ENCODE data around the gene SCUBE3. TPM values are rescaled to one million over a fixed set of nuclear protein-coding genes. Genes with fewer than 3 reads are reported as not detected.

Gene SCUBE3
- total RNA-seq, 1 donor from 2014 or later, result 1.2 TPM

DNA sequence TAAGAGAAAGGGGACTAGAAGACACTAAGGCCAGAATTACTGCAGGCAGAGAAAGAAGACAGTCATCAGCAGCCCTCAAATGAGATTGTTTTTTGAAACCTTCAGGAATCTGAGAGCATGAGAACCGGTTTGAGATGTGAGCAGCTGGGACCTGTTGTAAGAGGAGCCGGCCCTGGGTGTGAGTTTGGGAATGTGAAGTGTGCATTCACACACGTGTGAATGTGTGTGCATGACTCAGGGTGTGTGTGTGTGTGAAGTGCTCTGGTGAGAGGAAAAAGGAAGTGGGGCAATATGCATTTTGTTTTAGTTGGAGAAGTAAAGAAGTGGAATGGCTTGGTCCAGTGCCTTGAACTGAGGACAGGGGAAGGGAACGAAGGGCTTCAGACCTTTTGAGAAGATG is 4.3 kb downstream of the SCUBE3 start:
- DNase-seq (ENCODE audit: low spot score), result no peak
- Mint-ChIP-seq H3K27ac (ENCODE audit: unreplicated experiment) (no peak overlapping the region), H3K27me3 (ENCODE audit: unreplicated experiment) (peaks cover 11% of the 10 kb centered on the region), H3K9me3 (ENCODE audit: unreplicated experiment) (no peaks in the 10 kb centered on the region), H3K4me1 (ENCODE audit: unreplicated experiment) (peaks cover 36% of the 10 kb centered on the region), H3K36me3 (ENCODE audit: low read depth, unreplicated experiment) (no peaks in the 10 kb centered on the region), H3K4me3 (ENCODE audit: unreplicated experiment) (peak overlapping the region; percentile 21)
- TF ChIP-seq, protein P1, sequence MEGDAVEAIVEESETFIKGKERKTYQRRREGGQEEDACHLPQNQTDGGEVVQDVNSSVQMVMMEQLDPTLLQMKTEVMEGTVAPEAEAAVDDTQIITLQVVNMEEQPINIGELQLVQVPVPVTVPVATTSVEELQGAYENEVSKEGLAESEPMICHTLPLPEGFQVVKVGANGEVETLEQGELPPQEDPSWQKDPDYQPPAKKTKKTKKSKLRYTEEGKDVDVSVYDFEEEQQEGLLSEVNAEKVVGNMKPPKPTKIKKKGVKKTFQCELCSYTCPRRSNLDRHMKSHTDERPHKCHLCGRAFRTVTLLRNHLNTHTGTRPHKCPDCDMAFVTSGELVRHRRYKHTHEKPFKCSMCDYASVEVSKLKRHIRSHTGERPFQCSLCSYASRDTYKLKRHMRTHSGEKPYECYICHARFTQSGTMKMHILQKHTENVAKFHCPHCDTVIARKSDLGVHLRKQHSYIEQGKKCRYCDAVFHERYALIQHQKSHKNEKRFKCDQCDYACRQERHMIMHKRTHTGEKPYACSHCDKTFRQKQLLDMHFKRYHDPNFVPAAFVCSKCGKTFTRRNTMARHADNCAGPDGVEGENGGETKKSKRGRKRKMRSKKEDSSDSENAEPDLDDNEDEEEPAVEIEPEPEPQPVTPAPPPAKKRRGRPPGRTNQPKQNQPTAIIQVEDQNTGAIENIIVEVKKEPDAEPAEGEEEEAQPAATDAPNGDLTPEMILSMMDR (IDR thresholded peaks at IDR 0.05; ENCODE audit: unreplicated experiment), result no peak

DNA sequence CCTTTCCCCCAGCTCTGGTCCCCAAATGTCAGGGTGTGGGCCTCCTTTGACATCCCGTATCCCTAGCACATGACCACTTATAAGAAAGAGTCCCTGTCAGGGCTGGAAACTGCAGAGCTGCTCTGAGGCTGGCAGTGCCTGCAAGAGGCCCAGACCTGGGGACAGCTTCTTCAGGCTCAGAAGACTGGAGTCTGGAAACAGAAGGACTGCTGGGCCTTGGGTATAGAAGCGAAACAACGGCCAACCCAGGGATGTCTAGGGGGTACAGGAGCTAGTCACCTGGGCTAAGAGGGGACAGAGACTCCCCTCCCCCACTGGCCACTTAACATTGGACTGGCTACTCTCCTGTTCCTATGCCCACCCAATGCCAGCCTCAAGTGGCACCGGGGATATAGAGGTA is 4.7 kb downstream of the SCUBE3 start:
- Mint-ChIP-seq H3K27ac (ENCODE audit: unreplicated experiment) (no peak overlapping the region), H3K4me3 (ENCODE audit: unreplicated experiment) (no peak overlapping the region), H3K36me3 (ENCODE audit: low read depth, unreplicated experiment) (no peaks in the 10 kb centered on the region), H3K9me3 (ENCODE audit: unreplicated experiment) (no peaks in the 10 kb centered on the region), H3K4me1 (ENCODE audit: unreplicated experiment) (peaks cover 32% of the 10 kb centered on the region), H3K27me3 (ENCODE audit: unreplicated experiment) (peaks cover 8% of the 10 kb centered on the region)
- DNase-seq (ENCODE audit: low spot score), result no peak
- TF ChIP-seq, protein P1 (IDR thresholded peaks at IDR 0.05; ENCODE audit: unreplicated experiment), result no peak

DNA sequence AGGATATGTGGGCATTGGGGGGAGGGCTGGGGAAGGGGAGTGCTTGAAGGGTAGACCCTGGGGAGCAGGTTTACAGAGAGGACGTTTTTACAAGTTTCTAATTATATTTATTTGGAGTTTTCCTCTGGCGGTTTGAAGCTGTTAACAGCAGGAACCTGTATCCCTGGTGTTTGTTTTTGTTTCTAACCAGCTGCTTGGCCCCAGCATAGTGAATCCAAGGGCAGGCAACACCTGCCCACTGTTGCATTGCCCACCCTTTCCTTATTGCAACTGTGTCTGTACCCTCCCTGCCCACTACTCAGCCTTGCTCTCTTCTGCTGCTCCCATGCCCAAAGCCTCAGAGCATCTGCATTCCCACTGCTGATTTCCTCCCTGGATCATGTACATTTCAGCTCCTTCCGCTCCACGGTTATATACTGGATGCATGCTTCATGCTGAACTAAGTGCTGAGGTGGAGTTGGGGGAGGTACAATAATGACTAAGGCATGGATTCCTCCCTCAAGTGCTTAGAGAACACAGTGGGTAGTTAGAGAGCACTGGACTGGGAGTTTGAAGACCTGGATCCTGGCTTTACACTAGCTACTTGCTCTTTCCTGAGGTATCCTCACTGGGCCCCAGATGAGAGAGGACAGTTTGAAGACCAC is 6.0 kb downstream of the SCUBE3 start:
- no peak overlapping the region for H3K27ac Mint-ChIP-seq (ENCODE audit: unreplicated experiment)
- peaks cover 32% of the 10 kb centered on the region for H3K4me1 Mint-ChIP-seq (ENCODE audit: unreplicated experiment)
- DNase-seq (ENCODE audit: low spot score), result no peak
- TF ChIP-seq, protein P1 (IDR thresholded peaks at IDR 0.05; ENCODE audit: unreplicated experiment), result no peak
- H3K4me3 Mint-ChIP-seq (ENCODE audit: unreplicated experiment), result no peak overlapping the region
- no peaks in the 10 kb centered on the region for H3K36me3 Mint-ChIP-seq (ENCODE audit: low read depth, unreplicated experiment)
- H3K9me3 Mint-ChIP-seq (ENCODE audit: unreplicated experiment), result no peaks in the 10 kb centered on the region
- peaks cover 11% of the 10 kb centered on the region for H3K27me3 Mint-ChIP-seq (ENCODE audit: unreplicated experiment)

DNA sequence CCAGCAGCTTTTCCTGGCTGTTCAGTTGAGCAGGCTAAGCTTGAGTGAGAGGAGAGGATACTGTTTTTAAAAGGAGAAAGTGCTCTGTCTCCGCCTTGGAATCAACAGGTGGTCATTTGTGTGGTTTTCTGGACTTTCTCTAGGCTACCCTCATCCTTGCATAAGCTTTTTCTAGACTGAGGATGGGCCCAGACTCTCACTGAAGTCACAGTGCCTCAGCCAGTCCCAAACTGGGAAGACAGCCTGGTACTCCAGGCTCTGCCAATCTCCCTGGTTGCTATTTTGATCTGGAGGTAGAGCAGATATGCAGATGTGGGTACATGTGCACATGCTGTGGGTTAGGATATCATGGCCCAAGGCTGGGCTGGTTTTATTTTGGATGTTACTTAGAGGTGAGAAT is 7.0 kb downstream of the SCUBE3 start:
- Mint-ChIP-seq H3K27ac (ENCODE audit: unreplicated experiment) (no peak overlapping the region), H3K36me3 (ENCODE audit: low read depth, unreplicated experiment) (no peaks in the 10 kb centered on the region), H3K27me3 (ENCODE audit: unreplicated experiment) (peaks cover 10% of the 10 kb centered on the region), H3K4me1 (ENCODE audit: unreplicated experiment) (peaks cover 30% of the 10 kb centered on the region), H3K9me3 (ENCODE audit: unreplicated experiment) (no peaks in the 10 kb centered on the region), H3K4me3 (ENCODE audit: unreplicated experiment) (no peak overlapping the region)
- no peak for DNase-seq (ENCODE audit: low spot score)
- TF ChIP-seq, protein P1 (IDR thresholded peaks at IDR 0.05; ENCODE audit: unreplicated experiment), result no peak

DNA sequence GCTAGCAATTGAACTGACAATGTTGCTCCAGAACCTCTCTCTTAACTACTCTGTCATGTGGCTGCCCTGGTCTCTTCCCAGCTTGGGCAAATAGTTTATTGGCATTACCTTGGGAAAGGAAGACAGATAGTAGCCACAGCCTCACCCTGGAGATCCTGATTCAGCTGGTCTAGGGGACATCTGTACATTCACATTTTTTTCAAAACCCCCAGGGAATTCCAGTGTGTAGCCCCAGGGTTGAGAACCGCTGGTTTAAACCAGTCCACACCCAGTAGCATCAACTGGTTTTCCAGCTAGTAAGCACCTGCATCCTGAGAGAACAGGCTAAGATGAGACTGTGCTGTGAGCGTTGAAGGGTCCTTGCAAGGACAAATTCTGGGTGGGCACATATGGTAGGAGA is 9.6 kb downstream of the SCUBE3 start:
- Mint-ChIP-seq H3K27ac (ENCODE audit: unreplicated experiment) (no peak overlapping the region), H3K36me3 (ENCODE audit: low read depth, unreplicated experiment) (peaks cover 1% of the 10 kb centered on the region), H3K4me1 (ENCODE audit: unreplicated experiment) (peaks cover 11% of the 10 kb centered on the region), H3K9me3 (ENCODE audit: unreplicated experiment) (no peaks in the 10 kb centered on the region), H3K27me3 (ENCODE audit: unreplicated experiment) (peaks cover 6% of the 10 kb centered on the region), H3K4me3 (ENCODE audit: unreplicated experiment) (no peak overlapping the region)
- no peak for DNase-seq (ENCODE audit: low spot score)
- TF ChIP-seq, protein P1 (IDR thresholded peaks at IDR 0.05; ENCODE audit: unreplicated experiment), result no peak
